HS-5 (cell line): Measurements from ENCODE around the gene SSNA1.

Source experiments
- DNase-seq: peaks from one replicate; pipeline ENCODE4 v3.0.0-alpha.2; 2012; ENCODE audit warnings: low read depth

The SSNA1 gene

GRCh38 chr9:137168573-137168903 is 19.9 kb upstream of the SSNA1 start:
- no peak for DNase-seq

DNA sequence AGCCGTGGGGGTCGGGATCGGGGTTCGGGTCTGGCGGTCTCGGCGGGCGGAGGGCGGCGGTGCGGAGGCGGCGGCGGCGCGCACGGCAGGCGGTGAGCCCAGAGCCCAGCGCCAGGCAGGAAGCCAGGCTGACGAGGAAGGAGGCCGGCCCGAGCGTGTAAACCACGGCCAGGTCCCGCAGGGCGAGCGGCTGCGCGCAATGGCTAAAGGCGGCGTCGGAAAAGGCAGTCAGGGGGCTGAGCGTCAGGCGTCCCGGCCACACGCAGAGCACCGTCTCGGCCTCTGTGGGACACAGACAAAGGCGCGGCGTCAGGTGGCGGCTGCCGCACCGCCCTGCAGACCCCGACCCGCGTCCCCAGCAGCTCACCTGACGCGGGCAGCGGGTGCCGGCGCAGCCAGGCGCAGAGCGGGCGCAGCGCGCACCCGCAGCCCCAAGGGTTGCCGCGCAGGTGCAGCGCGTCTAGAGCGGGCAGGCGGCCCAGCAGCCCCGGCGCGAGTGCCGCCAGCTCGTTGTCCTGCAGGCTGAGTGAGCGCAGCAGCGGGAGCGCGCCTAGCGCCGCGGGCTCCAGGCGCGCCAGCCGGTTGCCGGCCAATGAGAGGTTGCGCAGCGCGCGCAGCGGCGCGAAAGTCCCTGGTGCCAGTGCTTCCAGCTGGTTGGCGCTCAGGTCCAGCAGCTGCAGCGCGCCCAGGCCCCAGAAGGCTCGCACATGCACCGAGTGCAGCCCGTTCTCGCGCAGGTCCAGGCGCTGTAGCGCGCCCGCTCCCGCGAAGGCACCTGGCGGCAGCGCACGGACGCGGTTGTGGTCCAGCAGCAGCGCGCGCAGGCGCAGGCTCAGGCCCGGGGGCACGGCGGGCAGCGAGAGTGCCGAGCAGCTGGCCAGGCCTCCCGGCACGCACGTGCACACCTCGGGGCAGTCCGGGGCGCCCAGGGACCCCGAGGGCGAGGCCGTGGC is 19.3 kb upstream of the SSNA1 start:
- no peak for DNase-seq

DNA sequence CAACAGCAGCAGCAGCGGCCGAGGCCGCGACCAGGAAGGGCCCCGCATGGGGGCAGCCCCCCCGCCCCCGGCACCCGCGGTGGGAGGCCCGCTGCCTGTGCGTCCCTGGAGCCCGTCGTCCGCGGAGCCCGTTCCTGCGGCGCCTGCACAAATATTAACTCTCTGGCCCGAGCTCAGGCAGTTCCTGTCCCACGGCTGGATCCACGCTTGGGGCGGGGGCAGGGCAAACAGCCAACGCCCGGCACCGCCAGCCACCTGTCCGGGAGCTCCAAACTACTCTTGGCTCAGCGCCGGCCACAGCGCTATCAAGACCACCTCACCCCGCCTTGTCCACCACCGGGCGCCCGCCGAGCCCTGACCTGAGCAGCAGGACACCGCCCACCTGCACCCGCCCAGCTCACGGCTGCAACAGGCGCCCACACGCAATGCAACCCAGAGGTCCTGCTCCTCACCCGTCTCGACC is 18.5 kb upstream of the SSNA1 start, which contains the start of gene LRRC26:
Gene LRRC26 (minus strand): TSS at position 156 of the 463 bp plus-strand sequence. CDS start 108 bp downstream, at position 48.
- DNase-seq = no peak

DNA sequence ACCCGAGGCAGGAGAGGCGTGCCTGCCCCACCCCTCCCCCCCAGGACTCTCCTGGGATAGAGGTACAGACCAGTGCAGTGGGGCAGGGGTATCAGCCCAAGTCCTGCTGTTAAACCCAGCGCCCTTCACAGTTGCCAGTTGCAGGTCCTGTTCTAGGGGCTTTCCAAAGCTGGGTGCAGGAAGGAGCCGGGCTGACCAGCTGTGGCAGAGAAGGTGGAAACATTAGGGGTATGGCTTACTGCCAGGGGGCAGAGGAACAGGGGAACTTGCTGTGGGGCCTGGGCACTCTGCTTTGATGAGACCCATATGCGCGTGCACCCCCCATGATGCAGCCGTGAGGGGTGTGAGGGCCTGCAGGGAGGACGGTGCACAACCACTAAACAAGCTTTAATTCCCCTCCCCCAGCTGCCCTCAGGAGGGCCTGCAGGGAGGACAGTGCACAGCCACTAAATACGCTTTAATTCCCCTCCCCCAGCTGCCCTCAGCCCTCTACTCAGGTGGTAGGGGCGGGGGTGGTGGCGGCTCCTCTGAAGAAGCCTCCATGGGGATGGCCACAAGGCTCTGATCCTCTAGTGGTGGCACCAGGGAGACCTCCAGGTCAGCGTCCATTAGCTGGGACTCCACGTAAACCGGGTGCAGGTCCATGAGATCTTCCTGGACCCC is 17.9 kb upstream of the SSNA1 start:
- DNase-seq = no peak

GRCh38 chr9:137171149-137171900 is 17.2 kb upstream of the SSNA1 start:
- no peak for DNase-seq

GRCh38 chr9:137172901-137173795 is 15.3 kb upstream of the SSNA1 start:
- DNase-seq = no peak

DNA sequence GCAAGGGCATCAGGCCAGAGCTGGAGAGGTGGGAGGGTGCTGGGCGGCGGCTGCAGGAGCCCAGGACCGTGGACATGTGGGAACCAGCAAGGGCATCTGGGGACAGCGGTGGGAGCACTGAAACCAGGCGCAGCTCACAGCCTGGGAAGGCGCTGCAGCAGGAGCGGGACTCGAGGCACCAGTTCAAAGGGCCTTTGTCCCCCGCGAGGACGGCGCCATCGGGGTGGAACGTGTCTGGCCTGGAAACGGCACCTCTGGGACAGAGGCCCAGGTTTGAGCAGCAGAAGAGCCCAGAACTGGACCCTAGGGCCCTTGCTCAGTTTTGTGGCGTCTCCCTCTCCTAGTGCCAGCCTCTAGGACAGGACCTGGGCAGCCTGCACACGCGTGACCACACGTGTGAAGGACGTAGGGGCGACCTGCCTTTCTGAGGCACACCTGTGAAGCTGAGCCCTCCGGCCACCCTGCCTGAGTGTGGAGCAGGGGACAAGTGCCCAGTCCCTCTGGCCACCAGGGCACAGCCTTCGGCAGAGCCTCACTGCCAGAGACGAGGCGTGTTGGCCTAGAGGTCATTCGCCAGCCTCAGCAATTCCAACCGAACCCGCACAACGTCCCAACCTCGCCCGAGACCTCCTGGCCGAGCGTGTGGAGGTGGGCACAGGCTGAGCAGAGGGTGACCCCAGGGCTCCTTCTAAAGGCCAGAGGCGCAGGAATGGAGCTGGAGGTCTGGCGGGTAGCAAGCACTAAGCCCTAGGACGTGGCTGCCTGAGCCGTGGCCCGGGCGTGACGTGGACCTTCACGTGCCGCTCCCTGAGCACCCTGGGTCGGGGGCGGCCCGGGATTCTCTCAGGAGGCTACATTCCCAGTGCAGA is 14.4 kb upstream of the SSNA1 start:
- no peak for DNase-seq

- no peak for DNase-seq
Observed at GRCh38 chr9:137174722-137175293, 13.7 kb upstream of the SSNA1 start.

DNA sequence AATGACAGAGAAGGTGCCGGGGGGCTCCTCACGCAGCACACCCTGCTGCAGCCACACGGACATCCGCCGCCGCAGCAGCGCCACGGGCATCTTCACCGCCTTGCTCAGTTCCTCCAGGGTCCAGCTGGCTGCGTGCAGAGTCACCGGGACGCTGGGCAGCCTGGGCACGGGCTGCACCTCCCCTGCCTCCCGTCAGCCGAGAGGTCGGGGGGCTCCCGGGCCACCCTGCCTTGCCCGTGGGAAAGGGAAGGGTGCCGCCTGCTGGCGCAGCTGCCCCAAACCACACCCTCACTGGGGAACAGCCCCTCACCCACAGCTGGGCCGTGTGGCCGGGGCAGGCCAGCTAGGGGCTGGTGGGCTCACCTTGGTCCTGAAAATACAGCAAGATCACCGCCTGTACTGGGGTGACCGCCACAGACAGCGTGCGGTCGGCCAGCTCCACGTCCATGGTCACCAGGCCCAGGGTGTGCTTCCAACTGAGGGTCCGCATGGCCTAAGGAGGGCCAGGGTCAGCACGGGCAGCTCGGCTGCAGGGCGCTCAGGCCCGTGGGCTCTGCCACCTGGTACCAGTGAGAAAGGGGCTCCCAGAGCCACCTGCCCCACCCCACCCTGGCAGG is 13.0 kb upstream of the SSNA1 start:
- DNase-seq = no peak

DNA sequence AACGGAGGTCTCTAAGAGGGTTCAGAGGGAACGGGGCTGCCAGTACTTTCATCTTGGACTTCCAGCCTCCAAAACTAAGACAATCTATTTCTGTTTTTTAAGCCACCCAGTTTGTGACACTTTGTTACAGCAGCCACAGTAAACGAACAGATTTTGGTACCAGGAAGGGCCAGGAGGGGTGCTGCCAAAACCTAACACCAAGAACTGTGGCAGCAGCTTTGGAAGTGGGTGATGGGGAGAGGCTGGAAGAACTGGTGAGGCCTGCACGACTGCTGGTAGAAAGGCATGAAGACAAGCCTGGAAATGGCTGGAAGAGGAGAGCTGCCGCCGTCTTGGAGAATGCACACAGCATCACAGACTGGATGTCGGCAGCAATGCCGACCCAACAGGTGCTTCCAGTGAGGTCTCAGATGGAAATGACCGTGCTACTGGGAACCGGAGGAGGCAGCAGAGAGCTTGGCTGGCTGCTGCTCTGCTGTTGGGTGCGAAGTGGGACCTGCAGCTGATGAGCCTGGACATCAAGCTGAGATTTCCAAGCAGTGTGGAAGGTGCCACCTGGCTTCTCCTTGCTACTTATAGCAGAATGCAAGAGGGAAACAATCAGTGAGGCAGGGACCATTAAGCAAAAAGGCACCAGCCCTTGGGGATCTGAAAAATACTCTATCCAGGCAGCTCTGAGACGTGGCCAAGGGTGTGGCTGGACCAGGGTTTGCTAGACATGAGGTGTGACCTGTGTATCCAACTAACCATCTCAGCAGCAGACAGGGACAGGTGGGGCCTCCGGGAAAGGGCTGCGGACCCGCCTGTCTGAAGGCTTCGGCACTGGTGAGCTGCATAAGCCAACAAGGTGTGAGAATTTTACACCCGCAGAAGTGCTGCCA is 11.9 kb upstream of the SSNA1 start:
- DNase-seq = no peak

GRCh38 chr9:137178201-137178938 is 10.1 kb upstream of the SSNA1 start:
- no peak for DNase-seq

DNA sequence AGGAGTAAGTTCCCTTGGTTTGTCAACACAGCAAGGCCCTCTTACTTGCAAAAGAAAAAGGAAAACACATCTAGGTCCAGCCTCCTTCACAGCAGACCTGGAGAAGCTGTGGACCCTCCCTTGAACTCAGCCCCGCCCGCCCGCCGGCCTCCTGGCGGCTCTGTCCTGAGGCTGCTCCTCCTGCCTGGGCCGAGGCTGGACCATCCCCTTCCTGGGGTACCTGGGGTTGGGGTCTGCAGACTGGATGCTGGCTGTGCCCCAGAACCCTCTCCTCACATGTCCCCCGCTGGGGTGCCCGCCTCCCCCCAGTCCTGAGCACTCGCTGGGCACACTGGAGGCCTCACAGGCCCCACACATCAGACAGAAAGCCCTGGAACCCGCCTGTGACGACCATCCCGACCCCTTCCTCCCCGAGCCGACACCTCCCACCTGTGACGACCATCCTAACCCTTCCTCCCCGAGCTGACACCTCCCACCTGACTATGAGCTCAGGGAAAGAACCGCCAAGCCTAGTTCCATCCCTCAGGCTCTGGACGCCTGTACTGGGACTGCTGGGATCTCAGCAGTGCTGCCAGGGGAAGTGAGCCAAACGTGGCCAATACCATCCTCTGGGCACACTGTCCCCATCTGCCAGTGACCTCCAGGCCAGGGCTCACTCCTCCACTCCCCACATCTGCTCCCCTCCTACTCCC is 9.4 kb upstream of the SSNA1 start:
- DNase-seq = no peak

GRCh38 chr9:137179761-137180160 is 8.7 kb upstream of the SSNA1 start:
- DNase-seq = no peak

DNA sequence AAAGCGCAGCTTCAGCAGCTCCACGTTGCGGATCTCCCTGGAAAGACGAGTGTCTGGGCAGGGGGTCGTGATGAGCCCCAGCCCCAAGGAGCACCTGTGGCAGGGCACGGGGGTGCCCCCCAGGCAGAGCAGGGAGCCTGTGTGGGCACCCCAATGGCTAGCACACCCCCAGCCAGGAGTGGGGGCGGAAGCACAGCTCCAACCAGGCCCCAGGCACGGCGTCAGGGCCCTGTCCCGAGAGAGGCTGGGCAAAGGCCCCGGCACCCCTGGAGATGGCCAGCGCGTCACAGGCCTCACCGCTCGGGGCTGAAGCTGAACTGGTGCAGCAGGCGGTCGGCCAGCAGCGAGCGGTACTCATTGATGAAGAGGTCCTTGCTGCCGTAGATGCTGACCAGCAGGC is 8.0 kb upstream of the SSNA1 start:
- no peak for DNase-seq

- DNase-seq = no peak
Observed at GRCh38 chr9:137181680-137182079, 6.8 kb upstream of the SSNA1 start.

DNA sequence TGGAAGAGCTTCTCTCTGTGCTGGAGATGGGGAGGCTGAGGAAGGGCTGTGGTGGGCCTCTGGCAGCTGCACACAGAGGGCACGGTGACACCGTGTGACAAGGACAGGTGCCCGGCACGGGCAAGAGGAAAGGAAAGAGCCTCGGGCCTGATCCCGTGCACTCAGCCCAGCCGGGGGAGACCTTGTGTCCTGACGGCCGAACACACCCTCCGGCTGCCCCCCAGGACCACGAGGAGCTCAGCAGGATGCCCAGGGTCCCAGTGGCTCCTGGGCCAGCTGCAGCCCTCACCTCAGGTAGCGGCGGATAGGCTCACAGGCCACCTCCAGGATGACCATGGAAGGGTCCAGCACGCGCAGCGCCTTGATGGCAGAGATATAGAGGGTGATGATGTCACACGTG is 5.6 kb upstream of the SSNA1 start:
- DNase-seq = no peak

- no peak for DNase-seq
Observed at GRCh38 chr9:137183980-137184595, 4.4 kb upstream of the SSNA1 start.
